HG02798 (cell line): ENCODE measurements around the gene PFKFB4.
"Not testable (repeated sequence)": the region's sequence is repeated elsewhere in the genome, so short reads cannot be mapped to it uniquely, and the experiment has no call there.

ENCODE experiments used
- ATAC-seq: cut with Tn5 transposase; IDR thresholded peaks from one replicate; pipeline ENCODE4 v1.9.1; 2021; ENCODE audit warnings: mild to moderate bottlenecking; ENCODE audit not compliant: unreplicated experiment, poor library complexity

PFKFB4 gene

DNA sequence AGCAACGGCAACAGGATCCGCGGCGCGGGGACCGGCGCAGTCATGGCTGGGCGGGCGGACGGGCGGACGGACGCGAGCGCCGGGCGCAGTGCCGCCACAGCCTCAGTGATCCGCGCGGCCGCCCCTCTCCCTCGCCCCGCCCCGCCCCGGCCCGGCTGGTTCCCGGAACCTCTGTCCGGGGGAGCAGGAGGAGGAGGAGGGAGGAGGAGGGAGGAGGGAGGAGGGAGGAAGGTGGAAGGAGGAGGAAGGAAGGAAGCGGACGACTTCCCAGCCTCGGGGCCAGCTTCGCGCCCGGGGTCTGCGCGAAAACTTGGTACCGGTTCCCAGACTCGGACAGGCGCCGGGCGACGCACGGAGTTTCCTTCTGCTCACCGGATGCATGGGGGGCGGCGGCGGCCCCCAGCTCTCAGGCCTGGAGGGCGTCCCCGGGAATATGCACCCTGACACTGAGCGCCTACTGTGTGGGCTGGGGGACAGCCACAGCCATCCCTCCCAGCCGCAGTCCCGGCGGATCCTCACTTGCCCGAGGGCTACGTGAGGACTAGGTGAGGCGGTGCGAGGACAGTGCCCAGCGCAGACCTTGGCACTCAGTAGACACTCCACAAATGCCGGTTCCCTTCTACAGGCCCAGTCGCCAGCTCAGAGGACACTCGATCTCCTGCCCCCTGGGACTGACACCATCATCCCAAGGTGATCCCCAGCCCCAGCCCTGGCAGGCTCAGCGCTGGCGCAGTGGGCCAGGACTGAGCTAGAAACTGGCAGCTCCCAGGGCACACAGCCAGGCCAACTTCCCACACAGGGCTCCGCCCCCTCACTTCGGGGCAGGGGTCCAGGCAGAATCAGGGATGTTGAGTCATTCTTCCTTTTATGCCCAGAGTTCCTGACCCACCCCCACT is 52.3 kb downstream of the PFKFB4 start, which contains the start of gene SHISA5:
Gene SHISA5 (minus strand): TSS at position 124 of the 896 bp plus-strand sequence. CDS start 80 bp downstream, at position 44.
- no peak for ATAC-seq

DNA sequence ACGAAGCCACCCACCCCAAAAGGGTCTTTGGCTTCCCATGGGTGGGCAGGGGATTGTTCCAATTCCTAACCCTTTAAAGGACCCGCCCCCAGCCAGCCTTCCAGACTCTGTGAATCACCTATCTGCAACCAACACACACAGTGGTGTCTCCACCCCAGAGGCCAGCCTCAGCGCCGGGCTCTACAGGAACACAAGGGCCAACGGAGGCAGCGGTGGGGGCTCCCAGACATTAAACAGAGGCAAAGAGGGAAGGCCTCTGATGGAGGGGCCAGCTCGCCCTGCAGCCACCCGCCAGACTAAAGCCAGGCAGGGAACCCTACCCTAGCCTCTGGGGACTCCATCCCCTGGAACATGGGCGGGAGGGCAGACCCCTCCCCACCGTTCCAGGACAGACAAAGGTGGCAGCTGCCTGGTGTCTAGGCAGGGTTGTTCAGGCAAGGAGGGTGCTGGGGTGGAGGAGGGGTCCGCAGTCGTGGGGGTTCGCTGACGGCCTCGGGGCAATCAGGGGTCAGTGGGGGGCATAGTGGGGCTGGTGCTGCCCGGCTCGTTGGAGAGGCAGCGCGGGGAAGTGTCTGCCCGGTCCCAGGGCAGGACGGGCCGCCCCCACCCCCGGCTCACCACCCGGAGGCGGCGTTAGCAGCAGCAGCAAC is 53.1 kb downstream of the PFKFB4 start:
- ATAC-seq: no peak

DNA sequence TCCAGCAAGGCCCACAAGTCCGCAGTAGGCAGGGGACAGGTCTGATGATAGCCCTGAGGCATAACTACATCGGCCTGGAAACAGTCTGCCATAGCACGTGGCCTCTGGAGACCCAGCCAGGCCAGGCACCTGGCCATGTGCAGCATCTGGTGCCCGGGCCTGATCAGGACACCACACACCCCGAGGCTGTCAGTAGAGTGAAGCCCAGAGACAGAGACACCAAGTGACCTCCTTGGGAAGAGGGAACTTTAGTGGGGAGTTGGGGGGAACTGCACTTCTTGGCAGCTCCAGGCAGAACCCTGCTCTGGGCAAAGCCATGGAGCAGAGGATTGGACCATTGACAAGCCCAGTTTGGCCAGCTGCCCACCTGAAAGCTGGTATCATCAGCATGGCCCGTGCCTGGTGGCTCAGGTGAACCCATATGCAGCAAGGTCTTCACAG is 53.9 kb downstream of the PFKFB4 start:
- no peak for ATAC-seq

DNA sequence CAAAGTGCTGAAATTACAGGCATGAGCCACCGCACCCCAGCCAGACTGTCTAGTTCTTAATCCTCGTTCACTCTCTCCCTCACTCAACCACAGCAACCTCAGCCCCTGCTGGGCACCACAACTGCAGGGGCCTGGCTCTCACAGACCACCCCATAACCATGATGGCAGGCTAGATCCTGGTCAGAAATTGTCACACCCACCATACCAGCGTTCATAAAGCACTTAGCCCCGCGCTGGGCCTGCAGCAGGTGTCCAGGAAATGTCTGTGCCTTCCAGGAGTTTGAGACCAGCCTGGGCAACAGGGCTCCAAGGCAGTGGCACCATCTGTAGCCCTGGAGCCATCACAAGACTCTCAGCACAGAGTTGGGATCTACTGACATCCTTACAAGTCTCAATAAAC is 54.5 kb downstream of the PFKFB4 start:
- no peak for ATAC-seq

DNA sequence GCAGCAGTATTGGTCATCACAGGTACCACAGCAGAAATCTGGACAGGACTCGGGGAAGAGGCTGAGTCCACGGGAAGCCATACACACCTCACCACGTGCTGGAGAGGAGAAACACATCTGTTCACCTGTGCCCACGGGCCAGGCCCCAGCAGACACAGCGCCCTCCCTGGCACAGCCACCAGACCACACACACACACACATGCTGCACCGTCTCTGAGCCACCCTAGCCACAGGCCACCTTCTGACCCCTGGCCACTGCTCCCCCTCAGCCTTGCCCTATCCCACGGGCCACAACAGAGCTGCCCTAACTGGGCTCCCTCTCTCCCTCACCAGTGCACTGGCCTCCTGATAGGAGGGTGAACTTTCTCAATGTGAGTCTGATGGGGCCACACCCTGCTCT is 55.4 kb downstream of the PFKFB4 start:
- ATAC-seq: no peak

DNA sequence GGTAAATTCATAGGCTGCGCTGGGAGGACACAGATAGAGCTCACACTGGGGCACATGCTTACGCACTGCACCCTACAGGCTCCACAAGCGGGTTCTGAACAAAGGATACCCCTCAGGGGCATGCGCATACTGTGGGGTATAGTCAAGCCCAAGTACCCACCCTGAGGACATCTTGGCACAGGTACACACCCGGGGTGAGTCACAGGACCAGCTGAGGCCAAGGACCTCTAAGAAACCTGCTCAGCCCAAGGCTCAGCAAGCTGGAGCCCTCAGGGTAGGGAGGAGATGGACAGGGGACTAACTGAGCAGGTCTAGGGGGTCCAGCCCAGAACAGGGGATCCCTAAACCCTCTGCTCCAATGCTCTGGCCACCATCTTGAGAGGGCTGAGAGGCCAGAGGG is 55.9 kb downstream of the PFKFB4 start:
- ATAC-seq: no peak

DNA sequence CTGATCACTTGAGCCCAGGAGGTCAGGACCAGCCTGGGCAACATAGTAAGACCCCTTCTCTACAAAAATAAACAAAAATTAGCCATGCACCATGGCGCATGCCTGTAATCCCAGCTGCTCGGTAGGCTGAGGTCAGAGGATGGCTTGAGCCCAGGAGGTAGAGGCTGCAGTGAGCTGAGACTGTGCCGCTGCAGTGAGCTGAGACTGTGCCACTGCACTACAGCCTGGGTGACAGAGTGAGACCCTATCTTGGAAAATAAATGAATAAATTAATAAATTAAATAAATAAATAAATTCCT is 63.5 kb downstream of the PFKFB4 start:
- ATAC-seq: no peak

DNA sequence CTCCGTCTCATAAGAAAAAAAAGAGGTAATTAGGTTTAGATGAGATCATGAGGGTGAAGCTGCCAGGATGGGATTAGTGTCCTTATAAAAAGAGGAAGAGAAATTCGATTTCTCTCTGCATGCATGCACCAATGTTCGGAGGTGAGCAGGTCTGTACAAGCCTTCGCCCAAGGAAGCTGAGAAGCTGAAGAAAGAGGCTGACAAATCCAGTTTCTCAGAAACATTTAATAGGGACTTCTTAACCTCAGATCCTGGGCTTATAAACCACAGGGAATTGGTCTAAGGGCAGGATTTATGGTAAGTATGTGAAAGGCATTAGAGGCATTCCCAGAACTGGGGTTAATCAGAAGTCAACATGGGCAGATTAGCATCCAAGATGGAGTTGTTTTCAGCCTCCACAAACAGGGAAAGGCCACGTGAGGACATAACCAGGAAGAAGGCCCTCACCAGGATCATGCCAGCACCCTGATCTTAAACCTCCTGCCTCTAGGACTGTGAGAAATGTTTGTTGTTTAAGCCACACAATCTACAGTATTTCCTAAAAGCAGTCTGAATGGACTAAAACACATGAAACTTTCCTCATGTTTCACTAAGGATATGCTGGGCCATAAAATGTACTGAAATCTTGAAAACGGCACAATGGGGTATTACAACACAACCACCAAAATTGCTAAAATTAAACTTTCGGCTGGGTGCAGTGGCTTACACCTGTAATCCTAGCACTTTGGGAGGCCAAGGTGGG is 64.0 kb downstream of the PFKFB4 start:
- ATAC-seq: no peak

DNA sequence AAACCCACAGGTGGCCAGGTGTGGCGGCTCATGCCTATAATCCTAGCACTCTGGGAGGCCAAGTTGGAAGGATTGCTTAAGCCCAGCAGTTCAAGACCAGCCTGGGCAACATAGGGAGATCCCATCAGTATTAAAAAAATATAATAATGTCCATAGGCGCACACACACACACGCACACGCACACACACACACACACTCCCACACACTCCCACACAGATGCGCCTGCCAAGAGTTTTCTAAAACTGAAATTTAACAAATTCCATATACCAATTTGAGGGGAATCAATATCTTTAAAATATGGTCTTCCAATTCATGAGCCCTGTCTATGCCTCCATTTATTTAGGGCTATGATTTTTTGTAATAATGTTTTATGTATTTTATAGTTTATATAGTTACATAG is 69.7 kb downstream of the PFKFB4 start:
- no peak for ATAC-seq

DNA sequence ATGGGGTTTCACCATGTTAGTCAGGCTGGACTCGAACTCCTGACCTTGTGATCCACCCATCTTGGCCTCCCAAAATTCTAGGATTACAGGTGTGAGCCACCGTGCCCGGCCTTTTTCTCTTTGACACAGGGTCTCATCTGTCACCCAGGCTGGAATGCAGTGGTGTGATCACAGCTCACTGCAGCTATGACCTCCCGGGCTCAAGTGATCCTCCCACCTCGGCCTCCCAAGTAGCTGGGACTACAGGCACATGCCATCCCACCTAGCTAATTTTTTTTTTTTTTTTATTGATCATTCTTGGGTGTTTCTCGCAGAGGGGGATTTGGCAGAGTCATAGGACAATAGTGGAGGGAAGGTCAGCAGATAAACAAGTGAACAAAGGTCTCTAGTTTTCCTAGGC is 73.8 kb downstream of the PFKFB4 start:
- not testable (repeated sequence) for ATAC-seq

DNA sequence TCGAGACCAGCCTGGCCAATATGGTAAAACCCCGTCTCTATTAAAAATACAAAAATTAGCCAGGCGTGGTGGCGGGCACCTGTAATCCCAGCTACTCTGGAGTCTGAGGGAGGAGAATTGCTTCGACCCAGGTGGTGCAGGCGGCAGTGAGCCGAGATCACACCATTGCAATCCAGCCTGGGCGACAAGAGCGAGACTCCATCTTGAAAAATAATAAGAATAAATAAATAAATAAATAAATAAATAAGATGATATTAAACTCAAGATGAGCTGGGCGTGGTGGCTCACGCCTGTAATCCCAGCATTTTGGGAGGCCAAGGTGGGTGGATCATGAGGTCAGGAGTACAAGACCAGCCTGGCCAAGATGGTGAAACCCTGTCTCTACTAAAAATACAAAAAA is 75.7 kb downstream of the PFKFB4 start:
- not testable (repeated sequence) for ATAC-seq

DNA sequence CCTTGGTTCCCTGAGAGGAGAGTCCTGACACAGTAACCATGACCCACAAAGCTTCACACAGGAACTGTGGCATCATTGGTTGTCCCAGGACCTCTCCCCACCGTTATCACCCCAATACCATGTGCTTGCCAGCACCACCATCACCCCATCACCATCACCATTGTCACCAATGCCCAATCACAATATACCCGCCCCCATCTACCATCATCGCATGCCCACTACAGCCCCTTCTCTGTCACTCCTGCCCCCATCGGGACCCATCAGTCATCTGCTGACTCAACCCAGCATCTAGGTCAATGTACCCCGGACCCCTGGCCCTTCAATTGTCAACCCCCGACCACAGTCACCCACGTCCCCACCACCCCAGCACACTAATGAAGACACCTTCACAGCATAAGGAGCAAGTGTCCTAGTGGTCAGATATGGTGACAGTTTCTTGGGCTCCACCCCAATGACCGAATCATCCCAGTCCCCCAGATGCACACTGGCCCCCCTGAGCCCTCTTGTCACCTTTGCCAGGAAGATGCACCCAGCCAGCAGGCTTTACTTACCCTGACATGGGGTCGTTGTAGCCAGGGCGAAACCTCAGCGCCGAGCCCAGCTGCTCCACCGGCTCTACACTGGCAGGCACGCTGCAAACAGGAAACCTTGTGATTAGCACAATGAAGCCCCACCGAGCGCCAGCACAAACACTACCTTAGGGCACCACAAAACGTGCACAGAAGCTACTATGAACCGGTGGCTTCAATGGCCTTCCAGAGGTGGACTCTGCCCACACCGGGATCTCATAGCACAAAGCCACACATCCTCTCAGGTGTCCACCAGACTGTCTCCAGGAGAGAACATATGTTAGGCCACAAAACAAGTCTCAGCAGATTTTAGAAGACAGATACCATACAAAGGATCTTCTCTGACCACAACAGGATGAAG is 77.7 kb downstream of the PFKFB4 start:
- ATAC-seq: no peak

DNA sequence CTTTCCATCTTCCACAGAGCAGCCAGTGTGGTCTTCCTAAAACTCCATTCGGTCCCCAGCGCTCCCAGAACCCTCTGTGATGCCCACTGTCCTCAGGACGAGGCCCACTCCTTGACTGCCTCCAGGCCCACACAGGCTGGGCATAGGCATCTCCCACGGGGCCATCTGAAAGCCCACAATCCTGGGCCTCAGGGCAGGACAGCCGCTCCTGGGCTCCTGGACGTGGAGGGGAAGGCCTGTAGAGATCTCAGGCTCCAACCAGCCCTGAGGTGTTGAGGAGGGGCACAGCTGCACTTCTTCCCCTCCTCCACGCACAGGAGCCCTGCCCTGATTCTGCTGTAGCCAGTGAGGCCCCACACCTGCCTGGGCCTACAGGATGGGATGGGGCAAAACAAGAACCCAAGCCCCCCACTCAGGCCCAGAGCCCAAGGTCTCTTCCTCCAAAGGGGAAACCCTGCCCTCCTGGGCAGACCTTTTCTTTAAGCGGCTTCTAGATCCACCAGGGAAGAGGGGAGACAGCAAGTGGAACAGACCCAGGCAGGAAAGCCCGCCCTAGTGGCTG is 78.6 kb downstream of the PFKFB4 start:
- no peak for ATAC-seq

DNA sequence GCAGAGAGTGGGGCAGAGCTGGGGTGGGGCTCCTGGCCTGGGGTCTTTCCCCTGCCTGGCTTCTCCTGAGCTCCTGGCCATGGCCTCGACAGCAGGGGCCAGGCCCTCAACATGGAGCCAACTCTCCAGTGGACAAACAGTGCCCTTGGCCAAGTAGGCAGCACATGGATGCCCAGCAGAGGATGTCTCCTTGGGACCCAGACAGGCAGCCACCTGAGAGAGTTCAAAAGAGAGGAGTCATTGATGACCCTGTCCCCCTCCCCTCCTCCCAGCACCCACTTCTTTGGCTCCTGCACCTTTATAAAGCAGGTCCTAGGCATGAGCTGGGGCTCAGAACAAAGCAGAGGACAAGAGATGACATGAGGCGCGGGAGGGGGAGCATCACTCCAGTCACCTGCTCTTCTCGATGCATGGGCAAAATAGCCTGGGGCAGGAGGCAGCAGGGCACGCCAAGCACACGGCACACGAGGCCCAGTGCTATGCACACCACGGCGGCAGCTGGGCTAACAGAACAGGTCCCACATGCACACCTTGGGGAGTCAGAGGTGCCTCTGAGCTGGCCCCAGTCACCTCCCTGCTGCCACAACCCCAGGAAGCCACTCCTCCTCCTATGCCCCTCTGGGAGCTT is 80.1 kb downstream of the PFKFB4 start:
- ATAC-seq: no peak

DNA sequence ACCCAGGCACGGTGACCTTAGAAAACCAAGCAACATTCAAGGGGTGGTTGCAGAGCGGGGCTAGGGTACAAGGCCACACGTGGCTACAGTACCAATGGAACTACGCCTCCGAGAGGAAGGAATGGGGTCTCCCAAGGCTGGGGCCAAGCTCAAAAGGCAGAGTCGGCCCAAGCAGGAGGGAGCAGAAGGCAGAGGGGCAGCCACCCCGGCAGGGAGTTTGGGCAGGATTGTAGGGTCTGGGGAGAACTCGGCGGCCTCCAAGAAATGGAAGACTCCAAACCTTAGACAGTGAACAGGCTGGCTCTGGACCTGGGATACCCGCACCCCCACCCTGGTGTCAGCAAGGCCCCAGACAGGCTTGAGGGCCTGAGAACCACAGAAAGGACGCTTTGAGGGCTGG is 81.4 kb downstream of the PFKFB4 start:
- ATAC-seq: no peak

DNA sequence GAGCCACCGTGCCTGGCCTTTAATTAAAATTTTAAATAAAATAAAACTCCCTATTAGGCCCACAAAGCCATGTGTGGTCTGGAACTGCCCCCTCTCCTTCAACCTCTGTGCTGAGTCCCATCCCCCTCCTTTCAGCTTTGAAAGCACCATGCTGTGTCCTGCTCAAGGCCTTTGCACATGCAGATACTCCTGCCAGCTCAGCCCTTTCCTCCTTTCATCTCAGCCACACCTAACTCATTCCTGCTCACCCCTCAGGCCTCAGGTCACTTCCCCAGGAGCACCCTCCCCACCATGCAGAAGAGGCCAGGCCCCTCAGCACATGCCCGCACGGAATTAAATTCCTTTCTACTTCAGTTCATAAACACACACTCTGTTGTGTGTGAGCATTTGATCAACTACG is 82.0 kb downstream of the PFKFB4 start:
- no peak for ATAC-seq

DNA sequence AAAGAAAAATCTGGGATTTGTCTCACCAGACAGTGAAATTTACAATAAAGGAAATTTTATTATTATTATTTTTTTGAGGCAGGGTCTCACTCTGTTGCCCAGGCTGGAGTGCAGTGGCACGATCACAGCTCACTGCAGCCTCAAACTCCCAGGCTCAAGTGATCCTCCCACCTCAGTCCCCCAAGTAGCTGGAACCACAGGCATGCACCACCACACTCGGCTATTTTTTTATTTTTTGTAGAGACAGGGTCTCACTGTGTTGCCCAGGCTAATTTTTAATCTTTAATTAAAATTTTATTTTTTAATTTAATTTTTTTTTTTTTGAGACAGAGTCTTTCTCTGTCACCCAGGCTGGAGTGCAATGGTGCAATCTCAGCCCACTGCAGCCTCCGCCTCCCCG is 82.6 kb downstream of the PFKFB4 start:
- ATAC-seq: not testable (repeated sequence)

DNA sequence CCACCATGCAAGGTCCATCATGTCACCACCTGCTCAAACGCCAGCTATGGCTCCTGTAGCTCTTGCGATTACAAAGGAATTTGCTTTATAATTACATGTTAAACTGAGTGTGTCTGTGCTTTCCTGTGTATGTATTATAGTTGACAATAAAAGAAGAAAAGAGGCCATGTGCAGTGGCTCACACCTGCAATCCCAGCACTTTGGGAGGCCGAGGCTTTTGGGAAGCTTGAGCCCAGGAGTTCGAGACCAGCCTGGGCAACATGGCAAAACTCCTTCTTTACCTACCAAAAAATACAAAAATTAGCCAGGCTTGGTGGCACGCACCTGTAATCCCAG is 83.0 kb downstream of the PFKFB4 start:
- ATAC-seq: no peak

DNA sequence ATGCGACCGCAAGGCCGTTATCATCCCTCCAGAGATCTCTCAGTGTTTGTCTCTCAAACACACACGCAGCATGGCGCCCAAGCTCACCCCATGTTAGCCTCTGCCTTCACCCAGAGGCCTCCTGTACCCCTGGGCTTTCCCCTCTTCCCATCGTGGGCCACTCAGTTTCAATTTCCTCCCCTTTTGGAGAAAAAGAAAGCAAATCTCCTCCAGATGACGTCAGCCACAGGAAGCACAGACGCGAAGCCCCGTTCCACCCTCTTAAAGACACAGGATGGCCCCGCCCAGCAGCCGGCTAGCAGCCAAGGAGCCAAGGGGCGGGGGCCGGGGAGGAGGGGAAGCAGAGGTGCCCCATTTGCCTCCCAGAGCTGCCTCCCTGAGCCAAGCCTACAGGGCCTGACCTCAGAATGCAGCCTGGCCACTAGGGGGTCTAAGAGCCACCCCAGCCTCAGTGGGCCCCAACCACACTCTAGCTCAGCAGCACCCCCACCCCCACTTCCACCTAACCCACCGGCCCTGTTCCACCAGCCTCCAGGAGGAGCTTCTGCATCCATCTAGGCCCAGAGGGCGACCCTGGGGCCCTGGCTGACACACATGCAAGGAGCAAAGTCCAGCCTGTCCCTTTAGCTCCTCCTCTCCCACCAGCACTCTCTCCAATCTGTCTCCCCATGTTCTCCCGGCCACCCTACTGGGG is 83.5 kb downstream of the PFKFB4 start:
- peak; percentile 83 for ATAC-seq
